H54 (cell line): ENCODE results near the gene SAG.

Experiments used
- DNase-seq: peaks from one replicate; pipeline ENCODE4 v3.0.0; 2011; ENCODE audit warnings: low spot score, mixed read lengths; ENCODE audit not compliant: insufficient read length
- FAIRE-seq: peaks from 3 replicates; lab custom pipeline; 2011; peaks lifted over from hg19 to GRCh38; lab: Jason Lieb, UNC
- POLR2A ChIP-seq: IDR thresholded peaks from 2 replicates; pipeline ENCODE4 v1.6.1; 2011; ENCODE audit warnings: low read depth, mild to moderate bottlenecking, low read length

The SAG gene

GRCh38 chr2:233275223-233275622 is 32.4 kb upstream of the SAG start:
- DNase-seq (no peak), FAIRE-seq (no peak)
- TF ChIP-seq POLR2A = no peak

GRCh38 chr2:233278921-233279320 is 28.7 kb upstream of the SAG start:
- FAIRE-seq (no peak), DNase-seq (no peak)
- TF ChIP-seq POLR2A = no peak

GRCh38 chr2:233280114-233280693 is 27.4 kb upstream of the SAG start:
- DNase-seq = no peak
- no peak for TF ChIP-seq POLR2A
- FAIRE-seq = no peak

- DNase-seq = no peak
Measured at GRCh38 chr2:233281553-233281952, 26.1 kb upstream of the SAG start.

GRCh38 chr2:233281992-233282603 is 25.5 kb upstream of the SAG start:
- no peak for TF ChIP-seq POLR2A
- DNase-seq (no peak), FAIRE-seq (no peak)

More at GRCh38 chr2:233281553-233281952, 26.1 kb upstream of the SAG start:
- no peak for FAIRE-seq
- no peak for TF ChIP-seq POLR2A

GRCh38 chr2:233285921-233286320 is 21.7 kb upstream of the SAG start:
- no peak for TF ChIP-seq POLR2A
- no peak for FAIRE-seq
- no peak for DNase-seq

- TF ChIP-seq POLR2A = no peak
- FAIRE-seq (no peak), DNase-seq (no peak)
Measured at GRCh38 chr2:233287871-233288270, 19.7 kb upstream of the SAG start.

- no peak for TF ChIP-seq POLR2A
- FAIRE-seq (no peak), DNase-seq (no peak)
Measured at GRCh38 chr2:233288663-233289062, 19.0 kb upstream of the SAG start.

GRCh38 chr2:233289648-233290047 is 18.0 kb upstream of the SAG start:
- FAIRE-seq = no peak
- TF ChIP-seq POLR2A = no peak
- no peak for DNase-seq

- no peak for TF ChIP-seq POLR2A
- DNase-seq = no peak
- no peak for FAIRE-seq
Measured at GRCh38 chr2:233290051-233290845, 17.4 kb upstream of the SAG start.

- no peak for TF ChIP-seq POLR2A
- DNase-seq = no peak
- FAIRE-seq = no peak
Measured at GRCh38 chr2:233295891-233296290, 11.7 kb upstream of the SAG start.

- DNase-seq = no peak
- FAIRE-seq = no peak
- no peak for TF ChIP-seq POLR2A
Measured at GRCh38 chr2:233297076-233297475, 10.5 kb upstream of the SAG start.

GRCh38 chr2:233300401-233300800 is 7.2 kb upstream of the SAG start:
- no peak for TF ChIP-seq POLR2A
- DNase-seq = no peak
- FAIRE-seq = no peak

- TF ChIP-seq POLR2A = no peak
- FAIRE-seq = no peak
- DNase-seq = no peak
Measured at GRCh38 chr2:233301248-233301647, 6.4 kb upstream of the SAG start.
